Prostate gland (tissue), 2 donors: ENCODE data around the gene C2. TPM values are rescaled to one million over a fixed set of nuclear protein-coding genes. Genes with fewer than 3 reads are reported as not detected.
"Not testable (repeated sequence)": the region's sequence is repeated elsewhere in the genome, so short reads cannot be mapped to it uniquely, and the experiment has no call there.

Source experiments
- DNase-seq: peaks from one replicate; pipeline ENCODE4 v3.0.0-alpha.2; 2019; ENCODE audit warnings: low spot score
- H3K27ac ChIP-seq, 2 donors: fragments of 200-600 bp; sonication (generic); 2 replicates each; pipeline ENCODE4 v1.5.1; 2017 to 2019
- H3K27me3 ChIP-seq: fragments of 200-600 bp; sonication (generic); replicated peaks from 2 replicates; pipeline ENCODE4 v1.5.1; 2019; ENCODE audit not compliant: insufficient read depth
- H3K36me3 ChIP-seq, 2 donors: fragments of 200-600 bp; sonication (generic); 1 replicate in 1 of 2; 2 replicates in 1 of 2; pipeline versions ENCODE4 v1.5.1 to v1.8.1; 2017 to 2019
- H3K4me1 ChIP-seq: fragments of 200-600 bp; sonication (generic); replicated peaks from 2 replicates; pipeline ENCODE4 v1.5.1; 2019
- H3K4me3 ChIP-seq, 2 donors: fragments of 200-600 bp; sonication (generic); 2 replicates each; pipeline ENCODE4 v1.5.1; 2017 to 2019
- H3K9me3 ChIP-seq: fragments of 200-600 bp; sonication (generic); 2 replicates; pipeline ENCODE4 v1.5.1; 2017
- CTCF ChIP-seq, 4 experiments: fragments of 200-600 bp in 2 of 4; fragments of 450-650 bp in 2 of 4; sonication (generic) in 2 of 4; IDR thresholded peaks; 1 replicate in 3 of 4; 2 replicates in 1 of 4; pipeline ENCODE4 v1.5.1; 2016 to 2019; ENCODE audit warnings: antibody characterized with exemption in 4 of 4, mild to moderate bottlenecking in 2 of 4, moderate library complexity in 2 of 4
- POLR2A ChIP-seq: fragments of 450-650 bp; IDR thresholded peaks from one replicate; pipeline ENCODE4 v1.6.1; 2016; ENCODE audit warnings: antibody characterized with exemption, mild to moderate bottlenecking
- POLR2AphosphoS5 ChIP-seq: sonication (generic); formaldehyde crosslinking; IDR thresholded peaks from one replicate; pipeline ENCODE4 v1.6.1; 2017; ENCODE audit warnings: antibody characterized with exemption
- WGBS: methylation state at CpG from one replicate; pipeline ENCODE4 v1.1.5; 2018; 5-methylcytosine and 5-hydroxymethylcytosine counted together
- intact Hi-C: fragments of 100-400 bp; cut with DNase I; formaldehyde crosslinking; loops from one replicate; pipeline ENCODE4 v1.14.2; 2022
- total RNA-seq, 2 donors: library from RNA; depleted of rRNA; stranded (reverse); fragments of >200 nt; gene quantifications; one replicate each; pipeline ENCODE4 v1.1.0, GENCODE V29; 2016

Gene C2
- total RNA-seq, 2 donors from 2014 or later = 7.9 to 16.0 TPM

DNA sequence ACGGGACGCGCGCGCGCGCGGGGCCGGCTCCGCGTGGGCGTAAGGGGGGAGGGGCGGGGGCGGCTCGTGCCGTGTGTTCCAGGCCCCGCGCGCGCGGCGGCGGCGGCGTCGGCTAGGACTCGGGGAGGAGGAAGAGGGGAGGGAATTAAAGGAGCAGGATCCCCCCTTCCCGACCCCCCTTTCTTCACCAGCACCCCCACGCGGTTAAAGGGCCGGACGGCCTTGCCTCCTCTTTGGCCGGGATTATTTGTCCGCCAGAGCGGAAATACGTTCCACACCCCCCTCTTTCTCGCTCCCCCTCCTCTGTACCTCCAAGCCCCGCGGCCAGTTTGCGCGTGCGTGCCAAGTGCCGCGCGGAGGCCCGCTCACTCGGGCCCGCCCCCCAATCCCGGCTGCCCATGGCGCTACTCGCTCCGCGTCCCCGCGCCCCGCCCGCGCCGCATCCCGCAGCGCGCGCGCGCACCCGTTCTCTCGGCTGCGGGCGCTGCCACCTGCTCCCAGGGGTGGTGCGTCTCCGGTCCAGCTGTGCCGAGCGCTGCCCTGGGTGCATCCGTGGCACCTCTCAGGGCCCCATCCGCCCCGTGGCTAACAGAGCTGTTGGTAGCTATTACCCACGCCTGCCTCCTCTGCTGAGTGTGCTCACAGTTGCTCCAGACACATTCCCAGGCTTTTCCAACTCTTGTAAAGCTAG, 25.4 kb upstream of the C2 start, which contains the start of gene ZBTB12:
ZBTB12 (minus strand) TSS at position 134 of the 691 bp plus-strand sequence. CDS start 781 bp downstream, outside the sequence.
- intact Hi-C loops = loop anchor here (2.0 to 10.0 kb wide), 3 partner anchors 49 to 253 kb away; partner anchors contain the start of genes NELFE, PPT2, PRRT1 and SKIC2
- Histone ChIP-seq H3K9me3 (no peaks in the 10 kb centered on the region), H3K27me3 (no peaks in the 10 kb centered on the region), H3K4me1 (peaks cover 5% of the 10 kb centered on the region), H3K36me3 (no peaks in the 10 kb centered on the region), H3K4me3 (peak within 1 kb of the TSS; percentile 59 to 68), H3K27ac (peak within 1 kb of the TSS; percentile 82 to 90)
- WGBS = under 1% methylated on average over 75 of the region's 77 CpGs
- peak; percentile 57 for TF ChIP-seq POLR2A
- TF ChIP-seq POLR2AphosphoS5 = peak; percentile 56
- TF ChIP-seq CTCF (IDR thresholded peaks at IDR 0.05) = peak in 2 of 4 experiments; percentile 17 to 21
- DNase-seq = peak; percentile 92

DNA sequence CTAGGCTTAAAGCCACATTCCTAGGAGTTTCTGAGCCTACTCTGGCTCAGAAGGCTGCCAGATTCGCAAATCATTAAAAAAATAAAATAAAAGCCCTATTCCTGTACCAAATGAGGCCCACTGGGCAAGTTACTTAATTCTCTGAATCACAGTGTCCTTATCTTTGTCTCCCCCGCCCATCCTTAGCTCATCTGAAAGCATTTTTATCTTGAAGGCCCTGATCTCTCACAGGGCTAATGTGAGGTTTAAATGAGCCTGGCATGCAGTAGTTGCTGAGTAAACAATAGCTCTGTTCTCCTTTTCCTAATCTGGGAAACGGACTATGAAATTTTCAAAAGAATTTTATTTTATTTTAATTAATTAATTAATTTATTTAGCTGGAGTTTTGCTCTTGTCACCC, 23.6 kb upstream of the C2 start:
- WGBS = 79% methylated on average over 3 of the region's 3 CpGs
- intact Hi-C loops = loop anchor here (2.0 to 10.0 kb wide), 3 partner anchors 47 to 251 kb away; partner anchors contain the start of genes NELFE, PPT2, PRRT1 and SKIC2

DNA sequence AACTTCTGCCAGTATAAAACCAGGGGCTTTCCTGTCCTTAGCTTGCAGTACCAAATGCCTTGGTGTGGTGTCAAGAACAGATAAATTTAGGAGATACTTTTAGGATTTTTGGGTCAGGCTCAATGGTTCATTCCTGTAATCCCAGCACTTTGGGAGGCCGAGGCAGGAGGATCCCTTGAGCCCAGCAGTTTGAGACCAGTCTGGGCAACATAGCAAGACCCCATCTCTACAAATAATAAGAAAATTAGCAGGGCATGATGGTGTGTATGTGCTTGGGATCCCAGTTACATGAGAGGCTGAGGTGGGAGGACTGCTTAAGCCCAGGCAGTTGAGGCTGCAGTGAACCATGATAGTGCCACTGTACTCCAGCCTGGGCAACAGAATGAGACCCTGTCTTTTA, 22.5 kb upstream of the C2 start:
- Histone ChIP-seq H3K9me3 (no peaks in the 10 kb centered on the region), H3K36me3 (no peaks in the 10 kb centered on the region), H3K4me3 (no peak overlapping the region), H3K27ac (no peak overlapping the region), H3K4me1 (peaks cover 5% of the 10 kb centered on the region), H3K27me3 (no peaks in the 10 kb centered on the region)
- no peak for DNase-seq
- 94% methylated on average over 1 of the region's 1 CpG for WGBS
- no peak for TF ChIP-seq POLR2AphosphoS5
- no peak for TF ChIP-seq CTCF (IDR thresholded peaks at IDR 0.05)
- no peak for TF ChIP-seq POLR2A
- intact Hi-C loops = loop anchor here (10.0 kb wide), 1 partner anchor 250 kb away; the partner anchor contains the start of genes PPT2 and PRRT1

More for the DNA sequence above, 23.6 kb upstream of the C2 start:
- TF ChIP-seq CTCF (IDR thresholded peaks at IDR 0.05) = no peak
- TF ChIP-seq POLR2A = no peak
- no peak for TF ChIP-seq POLR2AphosphoS5
- H3K27ac ChIP-seq = no peak overlapping the region
- H3K4me1 ChIP-seq = peaks cover 5% of the 10 kb centered on the region
- H3K27me3 ChIP-seq = no peaks in the 10 kb centered on the region
- H3K36me3 ChIP-seq = no peaks in the 10 kb centered on the region
- H3K4me3 ChIP-seq = no peak overlapping the region
- no peak for DNase-seq
- no peaks in the 10 kb centered on the region for H3K9me3 ChIP-seq

- Histone ChIP-seq H3K4me3 (no peak overlapping the region), H3K27ac (no peak overlapping the region), H3K9me3 (no peaks in the 10 kb centered on the region), H3K27me3 (no peaks in the 10 kb centered on the region), H3K4me1 (peaks cover 5% of the 10 kb centered on the region), H3K36me3 (no peaks in the 10 kb centered on the region)
- intact Hi-C loops = loop anchor here (10.0 kb wide), 1 partner anchor 249 kb away; the partner anchor contains the start of genes PPT2 and PRRT1
- no peak for TF ChIP-seq POLR2A
- no peak for TF ChIP-seq CTCF (IDR thresholded peaks at IDR 0.05)
- no peak for TF ChIP-seq POLR2AphosphoS5
- DNase-seq = no peak
- 17% methylated on average over 4 of the region's 4 CpGs for WGBS
Measured at GRCh38 chr6:31906122-31906521, 21.4 kb upstream of the C2 start.

DNA sequence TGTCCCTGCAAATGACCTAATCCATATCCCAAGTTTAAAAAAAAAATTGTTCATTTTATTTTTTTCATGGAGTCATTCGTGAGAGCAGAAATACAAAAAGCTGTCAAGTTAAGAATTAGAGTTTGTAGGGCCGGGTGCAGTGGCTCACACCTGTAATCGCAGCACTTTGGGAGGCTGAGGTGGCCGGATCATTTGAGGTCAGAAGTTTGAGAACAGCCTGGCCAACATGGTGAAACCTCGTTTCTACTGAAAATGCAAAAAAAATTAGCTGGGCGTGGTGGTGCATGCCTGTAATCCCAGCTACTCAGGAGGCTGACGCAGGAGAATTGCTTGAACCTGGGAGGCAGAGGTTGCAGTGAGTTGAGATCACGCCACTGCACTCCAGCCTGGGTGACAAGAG, 20.8 kb upstream of the C2 start:
- not testable (repeated sequence) for H3K4me3 ChIP-seq, H3K27ac ChIP-seq, H3K27me3 ChIP-seq, H3K4me1 ChIP-seq, H3K9me3 ChIP-seq, DNase-seq, H3K36me3 ChIP-seq
- 78% methylated on average over 8 of the region's 8 CpGs for WGBS
- intact Hi-C loops = loop anchor here (10.0 kb wide), 1 partner anchor 248 kb away; the partner anchor contains the start of genes PPT2 and PRRT1
